ENCODE data around the gene ATP6V1B1. TPM values are rescaled to one million over a fixed set of nuclear protein-coding genes. Genes with fewer than 3 reads are reported as not detected.

The ATP6V1B1 gene
- total and polyA plus RNA-seq, 2 of the 13 experiments (the other 11 are each of a cell fraction or from before 2014, with no cell fraction given) = 0.58 to 1.6 TPM

- no peak for TF ChIP-seq ARID4A (CRISPR knock-in tag; IDR thresholded peaks at IDR 0.05; ENCODE audit: borderline replicate concordance)
Measured at GRCh38 chr2:70892750-70893149, 43.0 kb upstream of the ATP6V1B1 start (continued).

GRCh38 chr2:70893186-70893585 lies 42.5 kb upstream of the ATP6V1B1 start:
- in situ Hi-C loops (cut with HindIII; ENCODE audit: extremely low pct_ligation_motif_present, low pct_unique_long_range_greater_than_20kb) (no loop called here), intact Hi-C loops (cut with micrococcal nuclease; ENCODE audit: unreplicated experiment) (no loop called here)
- peaks cover 33% of the 10 kb centered on the region for H3K4me1 ChIP-seq (ENCODE audit: insufficient read depth, low read length)
- H3K36me3 ChIP-seq (replicated peaks in 1 of 2; ENCODE audit: control insufficient read depth in 1 of 2, insufficient read depth in 2 of 2, low read length in 2 of 2) = no peaks in the 10 kb centered on the region
- FAIRE-seq (no peak), DNase-seq (ENCODE audit: low spot score) (no peak), ATAC-seq (no peak)
- H2AFZ ChIP-seq (ENCODE audit: low read length) = no peak overlapping the region
- peaks cover 10 to 67% of the 10 kb centered on the region in 2 experiments; a peak in 4 of 5 replicates for H3K27me3 ChIP-seq (ENCODE audit: control insufficient read depth in 1 of 2, insufficient read depth in 2 of 2, low read length in 2 of 2)
- no peaks in the 10 kb centered on the region for H3K79me2 ChIP-seq (ENCODE audit: insufficient read depth, low read length)
- CTCF ChIA-PET (ENCODE audit: low intra/inter-chr PET ratio, low total read pairs) = no interaction called here
- no peak overlapping the region for H3K9ac ChIP-seq (ENCODE audit: insufficient read depth, low read depth, low read length)
- no peak overlapping the region for H3K4me2 ChIP-seq (ENCODE audit: low read depth, low read length)
- no peaks in the 10 kb centered on the region for H4K20me1 ChIP-seq (ENCODE audit: insufficient read depth, low read length)
- no peak overlapping the region for H3K27ac ChIP-seq (ENCODE audit: extremely low read length, insufficient read depth, low read length)
- H3K4me3 ChIP-seq (replicated peaks in 1 of 3; ENCODE audit: insufficient read depth in 1 of 3, low read depth in 2 of 3, low read length in 3 of 3) = no peak overlapping the region
- POLR2A ChIA-PET = no interaction called here
- WGBS (ENCODE audit: low lambda C conversion rate) = 66% methylated on average over 2 of the region's 2 CpGs
- H3K9me3 ChIP-seq (ENCODE audit: low read length) = no peaks in the 10 kb centered on the region
- BruUV-seq (replicated peaks) = no TSS peak
- TF ChIP-seq TARDBP (CRISPR knock-in tag; IDR thresholded peaks at IDR 0.05) (no peak), ZNF10 (CRISPR knock-in tag; IDR thresholded peaks at IDR 0.05; ENCODE audit: borderline replicate concordance, low read depth) (no peak), ZBED4 (CRISPR knock-in tag; IDR thresholded peaks at IDR 0.05; ENCODE audit: borderline replicate concordance) (no peak), PAWR (CRISPR knock-in tag; IDR thresholded peaks at IDR 0.05; ENCODE audit: borderline replicate concordance) (no peak), ZNF609 (CRISPR knock-in tag; IDR thresholded peaks at IDR 0.05; ENCODE audit: borderline replicate concordance) (no peak), NFIC (IDR thresholded peaks at IDR 0.05; ENCODE audit: low read length) (no peak)

Data from HepG2 (cell line).